IMR-90 (cell line): ENCODE data around the gene SERPINA10. TPM values are rescaled to one million over a fixed set of nuclear protein-coding genes. Genes with fewer than 3 reads are reported as not detected.

Experiments used
- ATAC-seq: fragments of 200-7000 bp; cut with Tn5 transposase; 2 replicates; pipeline ENCODE4 v1.9.1; 2020; ENCODE audit warnings: low read depth, mild to moderate bottlenecking, moderate library complexity
- BruUV-seq: library from RNA; stranded (reverse); fragments of 400-500 nt; replicated peaks from 2 replicates; lab custom pipeline; 2021; lab: Mats Ljungman, UMichigan
- CTCF ChIA-PET: fragments of 300-600 bp; formaldehyde crosslinking; extraction: SDS; loops from one replicate; lab custom pipeline; 2021; ENCODE audit warnings: antibody characterized with exemption; lab: Yijun Ruan, JAX
- POLR2A ChIA-PET: fragments of 300-600 bp; sonication (Branson Sonifier 250); formaldehyde crosslinking; loops from one replicate; lab custom pipeline; 2022; ENCODE audit warnings: antibody characterized with exemption; ENCODE audit not compliant: unreplicated experiment; lab: Charles Lee
- DNase-seq: peaks from one replicate; pipeline ENCODE4 v3.0.0; 2013
- H2AFZ ChIP-seq: replicated peaks from 2 replicates; pipeline ENCODE3; 2013; ENCODE audit warnings: low read length, mild to moderate bottlenecking; ENCODE audit not compliant: poor library complexity
- H2AK5ac ChIP-seq: 2 replicates; pipeline ENCODE4 v1.6.1; 2013; ENCODE audit warnings: low read depth, low read length, inconsistent platforms
- H2AK9ac ChIP-seq: replicated peaks from 2 replicates; pipeline ENCODE3; 2013; ENCODE audit warnings: mild to moderate bottlenecking, low read depth, low read length, moderate library complexity; ENCODE audit not compliant: poor library complexity
- H2BK120ac ChIP-seq: 2 replicates; pipeline ENCODE4 v1.6.1; 2013; ENCODE audit warnings: low read depth, low read length, inconsistent platforms
- H2BK15ac ChIP-seq: 3 replicates; pipeline ENCODE4 v1.6.1; 2013; ENCODE audit warnings: low read depth, low read length, inconsistent platforms
- H2BK20ac ChIP-seq: 2 replicates; pipeline ENCODE4 v1.6.1; 2013; ENCODE audit warnings: low read depth, mild to moderate bottlenecking, inconsistent platforms, low read length, moderate library complexity
- H2BK5ac ChIP-seq: 2 replicates; pipeline ENCODE4 v1.6.1; 2013; ENCODE audit warnings: mild to moderate bottlenecking, low read depth, low read length, inconsistent platforms; ENCODE audit not compliant: poor library complexity, severe bottlenecking
- H3K14ac ChIP-seq: replicated peaks from 2 replicates; pipeline ENCODE4 v1.6.1; 2013; ENCODE audit warnings: low read depth, low read length, inconsistent platforms
- H3K18ac ChIP-seq: 2 replicates; pipeline ENCODE4 v1.6.1; 2013; ENCODE audit warnings: low read depth, low read length, control low read depth
- H3K23ac ChIP-seq: 2 replicates; pipeline ENCODE4 v1.6.1; 2013; ENCODE audit warnings: low read depth, low read length, inconsistent platforms
- H3K27ac ChIP-seq: 2 replicates; pipeline ENCODE4 v1.5.1; 2013; ENCODE audit warnings: mild to moderate bottlenecking, control low read depth, low read length; ENCODE audit not compliant: insufficient read depth
- H3K27me3 ChIP-seq: 2 replicates; pipeline ENCODE4 v1.6.1; 2013; ENCODE audit warnings: low read length; ENCODE audit not compliant: control insufficient read depth, insufficient read depth
- H3K36me3 ChIP-seq: 2 replicates; pipeline ENCODE4 v1.6.1; 2013; ENCODE audit warnings: low read length, mixed read lengths; ENCODE audit not compliant: control insufficient read depth, insufficient read depth
- H3K4ac ChIP-seq: 2 replicates; pipeline ENCODE4 v1.6.1; 2013; ENCODE audit warnings: low read depth, low read length, inconsistent platforms
- H3K4me1 ChIP-seq: 2 replicates; pipeline ENCODE4 v1.6.1; 2013; ENCODE audit warnings: low read length, mixed read lengths; ENCODE audit not compliant: control insufficient read depth, insufficient read depth
- H3K4me2 ChIP-seq: 2 replicates; pipeline ENCODE4 v1.6.1; 2013; ENCODE audit warnings: low read depth, mild to moderate bottlenecking, control low read depth, low read length, moderate library complexity
- H3K4me3 ChIP-seq: 2 replicates; pipeline ENCODE4 v1.5.1; 2013; ENCODE audit warnings: low read depth, mild to moderate bottlenecking, control low read depth, low read length, moderate library complexity; ENCODE audit not compliant: insufficient read depth
- H3K56ac ChIP-seq: 2 replicates; pipeline ENCODE4 v1.6.1; 2013; ENCODE audit warnings: low read length, inconsistent platforms; ENCODE audit not compliant: insufficient read depth; ENCODE audit errors: extremely low read depth
- H3K79me1 ChIP-seq, 2 experiments: 2 replicates each; pipeline ENCODE4 v1.6.1; 2013; ENCODE audit warnings: low read length in 2 of 2, inconsistent platforms in 1 of 2, low read depth in 1 of 2
- H3K9ac ChIP-seq: 2 replicates; pipeline ENCODE4 v1.6.1; 2013; ENCODE audit warnings: low read depth, low read length, control low read depth
- H3K9me1 ChIP-seq: 2 replicates; pipeline ENCODE4 v1.6.1; 2013; ENCODE audit warnings: low read length, inconsistent platforms; ENCODE audit not compliant: insufficient read depth
- H3K9me3 ChIP-seq: 2 replicates; pipeline ENCODE4 v1.6.1; 2013; ENCODE audit warnings: low read length; ENCODE audit not compliant: control insufficient read depth, insufficient read depth
- H4K20me1 ChIP-seq: 2 replicates; pipeline ENCODE4 v1.6.1; 2013; ENCODE audit warnings: low read length, inconsistent platforms; ENCODE audit not compliant: insufficient read depth
- H4K5ac ChIP-seq: 2 replicates; pipeline ENCODE4 v1.6.1; 2013; ENCODE audit warnings: mild to moderate bottlenecking, low read depth, low read length, control low read depth
- H4K8ac ChIP-seq, 2 experiments: 2 replicates each; pipeline ENCODE4 v1.6.1; 2013; ENCODE audit warnings: low read depth in 2 of 2, low read length in 2 of 2, control low read depth in 1 of 2, inconsistent platforms in 1 of 2
- H4K91ac ChIP-seq: 2 replicates; pipeline ENCODE4 v1.6.1; 2013; ENCODE audit warnings: low read depth, low read length, inconsistent platforms; ENCODE audit not compliant: insufficient read depth
- BHLHE40 ChIP-seq: fragments of 150-350 bp; IDR thresholded peaks from 2 replicates; pipeline ENCODE4 v1.6.1; 2016; ENCODE audit warnings: mild to moderate bottlenecking, low read depth, low read length
- CEBPB ChIP-seq: IDR thresholded peaks from 2 replicates; pipeline ENCODE4 v1.6.1; 2012; ENCODE audit warnings: low read depth, low read length, improper control_type of control experiment
- CHD1 ChIP-seq: IDR thresholded peaks from 2 replicates; pipeline ENCODE4 v1.6.1; 2012; ENCODE audit warnings: low read depth, low read length, improper control_type of control experiment
- CTCF ChIP-seq: conservative IDR thresholded peaks from 2 replicates; pipeline ENCODE4 v1.5.1; 2012; ENCODE audit warnings: mild to moderate bottlenecking, low read depth, low read length, improper control_type of control experiment
- ELK1 ChIP-seq: fragments of 150-350 bp; IDR thresholded peaks from 2 replicates; pipeline ENCODE4 v1.6.1; 2016; ENCODE audit warnings: low read depth, mild to moderate bottlenecking, low read length, moderate library complexity, borderline replicate concordance
- FOS ChIP-seq: fragments of 150-350 bp; IDR thresholded peaks from 2 replicates; pipeline ENCODE4 v1.6.1; 2016; ENCODE audit warnings: low read depth, low read length
- MAFK ChIP-seq: IDR thresholded peaks from 2 replicates; pipeline ENCODE4 v1.6.1; 2012; ENCODE audit warnings: low read depth, low read length, improper control_type of control experiment
- MAZ ChIP-seq: IDR thresholded peaks from 2 replicates; pipeline ENCODE4 v1.6.1; 2012; ENCODE audit warnings: low read depth, mild to moderate bottlenecking, low read length, improper control_type of control experiment, moderate library complexity, borderline replicate concordance
- MXI1 ChIP-seq: IDR thresholded peaks from 2 replicates; pipeline ENCODE4 v1.6.1; 2012; ENCODE audit warnings: low read depth, mild to moderate bottlenecking, low read length, moderate library complexity, borderline replicate concordance
- POLR2A ChIP-seq: IDR thresholded peaks from 2 replicates; pipeline ENCODE4 v1.6.1; 2012; ENCODE audit warnings: mild to moderate bottlenecking, low read depth, low read length
- RAD21 ChIP-seq: IDR thresholded peaks from 2 replicates; pipeline ENCODE4 v1.6.1; 2012; ENCODE audit warnings: low read length, improper control_type of control experiment
- RCOR1 ChIP-seq: IDR thresholded peaks from 2 replicates; pipeline ENCODE4 v1.6.1; 2012; ENCODE audit warnings: mild to moderate bottlenecking, low read length, improper control_type of control experiment; ENCODE audit not compliant: insufficient replicate concordance
- RFX5 ChIP-seq: IDR thresholded peaks from 2 replicates; pipeline ENCODE4 v1.8.0; 2012; ENCODE audit warnings: low read depth, mild to moderate bottlenecking, low read length, moderate library complexity
- SMC3 ChIP-seq: fragments of 150-350 bp; IDR thresholded peaks from 2 replicates; pipeline ENCODE4 v1.6.1; 2016; ENCODE audit warnings: low read depth, mild to moderate bottlenecking, antibody characterized with exemption, low read length, moderate library complexity
- USF2 ChIP-seq: fragments of 150-350 bp; IDR thresholded peaks from 2 replicates; pipeline ENCODE4 v1.6.1; 2017; ENCODE audit warnings: mild to moderate bottlenecking, antibody characterized with exemption, low read length, low read depth
- WGBS, 2 experiments: methylation state at CpG; one replicate each; pipeline versions ENCODE4 v1.1.5 to v1.1.7; 2013; ENCODE audit warnings: missing lambda C conversion rate in 2 of 2; ENCODE audit not compliant: insufficient read length in 1 of 2; ENCODE audit errors: extremely low coverage in 2 of 2; 5-methylcytosine and 5-hydroxymethylcytosine counted together
- dilution Hi-C: fragments of 300-500 bp; cut with HindIII; formaldehyde crosslinking; loops from one replicate; pipeline ENCODE4 v1.14.3; 2018; ENCODE audit warnings: low sequenced_read_pairs; ENCODE audit not compliant: unreplicated experiment
- in situ Hi-C: fragments of 300-500 bp; cut with MboI; formaldehyde crosslinking; loops from 3 replicates; pipeline ENCODE4 v1.14.3; 2019; ENCODE audit warnings: low sequenced_read_pairs, inconsistent platforms, mixed read lengths
- intact Hi-C: fragments of 100-400 bp; cut with micrococcal nuclease; formaldehyde crosslinking; loops from 2 replicates; pipeline ENCODE4 v1.10.0; 2022
- polyA plus RNA-seq, 3 experiments: library from polyadenylated mRNA; depleted of rRNA; stranded (reverse); fragments of >200 nt; gene quantifications; 2 replicates each; pipeline ENCODE4 v1.2.3, GENCODE V29; 2012; ENCODE audit warnings: low replicate concordance in 1 of 3
- total RNA-seq: library from RNA; depleted of rRNA; stranded (reverse); fragments of >200 nt; gene quantifications from 2 replicates; pipeline ENCODE4 v1.2.3, GENCODE V29; 2012

SERPINA10 gene
- total and polyA plus RNA-seq, 2 of the 4 experiments (the other 2 are of a cell fraction): not detected

GRCh38 chr14:94342334-94342934 lies 49.4 kb upstream of the SERPINA10 start:
- Histone ChIP-seq H3K14ac (no peak overlapping the region), H4K5ac (no peak overlapping the region), H2AK9ac (peak overlapping the region; percentile 21), H3K18ac (no peak overlapping the region), H3K9ac (no peak overlapping the region), H3K4me3 (no peak overlapping the region), H3K56ac (no peak overlapping the region), H3K23ac (no peak overlapping the region), H4K8ac (no peak overlapping the region), H2BK120ac (0 out of 2 replicates have a peak overlapping the region, but pooled peaks have one; percentile 9), H3K4ac (no peak overlapping the region; the same call in 1 of the 2 replicates), H3K36me3 (no peaks in the 10 kb centered on the region), H4K20me1 (no peaks in the 10 kb centered on the region), H3K4me1 (peaks cover 8% of the 10 kb centered on the region), H2AK5ac (0 out of 2 replicates have a peak overlapping the region, but pooled peaks have one; percentile 46), H3K9me3 (no peaks in the 10 kb centered on the region), H3K79me1 (no peaks in the 10 kb centered on the region), H4K91ac (no peak overlapping the region; the same call in 1 of the 2 replicates), H2BK5ac (no peak overlapping the region), H2BK15ac (0 out of 3 replicates have a peak overlapping the region, but pooled peaks have one; percentile 31), H3K4me2 (no peak overlapping the region), H3K27me3 (no peaks in the 10 kb centered on the region), H2BK20ac (peak overlapping the region; percentile 29), H3K9me1 (peaks cover 14% of the 10 kb centered on the region), H3K27ac (no peak overlapping the region), H2AFZ (peak overlapping the region; percentile 16)
- no TSS peak for BruUV-seq
- in situ Hi-C loops (no loop called here), intact Hi-C loops (no loop called here), dilution Hi-C loops (no loop called here)
- DNase-seq (peak; percentile 99), ATAC-seq (peak; percentile 83)
- CTCF ChIA-PET: interaction anchor here (0.6 to 0.9 kb wide), 3 partner anchors 13 to 71 kb away, joined by 3 read pairs; no protein-coding TSS in a partner anchor
- POLR2A ChIA-PET: no interaction called here
- no CpG with 5 or more reads among the region's 2 CpGs for WGBS, 2 experiments
- TF ChIP-seq CTCF: no peak
- TF ChIP-seq SMC3: no peak
- TF ChIP-seq FOS: peak; percentile 46; the same call in 1 of the 2 replicates
- TF ChIP-seq ELK1: no peak
- TF ChIP-seq CEBPB: 0 out of 2 replicates have a peak, but pooled peaks have one; percentile 2
- TF ChIP-seq MAZ: no peak
- no peak for TF ChIP-seq USF2
- TF ChIP-seq RFX5: no peak
- no peak for TF ChIP-seq POLR2A
- TF ChIP-seq MAFK: peak; percentile 50; the same call in 1 of the 2 replicates
- TF ChIP-seq MXI1: no peak
- TF ChIP-seq BHLHE40: no peak
- TF ChIP-seq CHD1: no peak
- no peak for TF ChIP-seq RAD21
- no peak for TF ChIP-seq RCOR1
